Tibial nerve (tissue), 4 donors: ENCODE data around the gene ZWILCH. TPM values are rescaled to one million over a fixed set of nuclear protein-coding genes. Genes with fewer than 3 reads are reported as not detected.

Experiments
- DNase-seq, 2 donors: peaks; one replicate each; pipeline ENCODE4 v3.0.0-alpha.2; 2019; ENCODE audit warnings: low spot score in 2 of 2
- H3K27ac ChIP-seq, 4 donors: fragments of 200-600 bp; sonication (generic) in 3 of 4; one replicate each; pipeline ENCODE4 v1.5.1; 2017 to 2019; ENCODE audit warnings: mild to moderate bottlenecking in 1 of 4
- H3K27me3 ChIP-seq, 2 donors: fragments of 200-600 bp; sonication (generic) in 1 of 2; one replicate each; pipeline versions ENCODE4 v1.5.1 to v1.6.0; 2017 to 2019
- H3K36me3 ChIP-seq, 3 donors: fragments of 200-600 bp; sonication (generic); one replicate each; pipeline ENCODE4 v1.5.1; 2018 to 2019
- H3K4me1 ChIP-seq, 4 donors: fragments of 200-600 bp; sonication (generic) in 3 of 4; one replicate each; pipeline ENCODE4 v1.5.1; 2017 to 2019
- H3K4me3 ChIP-seq, 4 donors: fragments of 200-600 bp; sonication (generic) in 3 of 4; one replicate each; pipeline ENCODE4 v1.5.1; 2017 to 2019; ENCODE audit warnings: mild to moderate bottlenecking in 1 of 4, moderate library complexity in 1 of 4
- H3K9me3 ChIP-seq, 4 donors: fragments of 200-600 bp; sonication (generic) in 3 of 4; one replicate each; pipeline ENCODE4 v1.5.1; 2017 to 2019
- CTCF ChIP-seq, 5 experiments: fragments of 200-600 bp in 3 of 5; fragments of 450-650 bp in 2 of 5; sonication (generic) in 3 of 5; IDR thresholded peaks; one replicate each; pipeline ENCODE4 v1.5.1; 2016 to 2019; ENCODE audit warnings: antibody characterized with exemption in 5 of 5, mild to moderate bottlenecking in 3 of 5, moderate library complexity in 2 of 5
- EP300 ChIP-seq, 2 donors: sonication (generic); formaldehyde crosslinking; IDR thresholded peaks; one replicate each; pipeline ENCODE4 v1.6.1; 2017; ENCODE audit warnings: antibody characterized with exemption in 2 of 2, mild to moderate bottlenecking in 1 of 2
- POLR2A ChIP-seq, 2 donors: fragments of 450-650 bp; IDR thresholded peaks; one replicate each; pipeline ENCODE4 v1.6.1; 2017; ENCODE audit warnings: antibody characterized with exemption in 2 of 2, mild to moderate bottlenecking in 2 of 2, moderate library complexity in 2 of 2
- WGBS, 2 donors: methylation state at CpG; one replicate each; pipeline ENCODE4 v1.1.5; 2018; 5-methylcytosine and 5-hydroxymethylcytosine counted together
- total RNA-seq, 4 donors: library from RNA; depleted of rRNA; stranded (reverse); fragments of >200 nt; gene quantifications; one replicate each; pipeline ENCODE4 v1.1.0, GENCODE V29; 2016

The ZWILCH gene
- total RNA-seq, 4 donors from 2014 or later: 4.1 to 5.5 (median 4.2) TPM

DNA sequence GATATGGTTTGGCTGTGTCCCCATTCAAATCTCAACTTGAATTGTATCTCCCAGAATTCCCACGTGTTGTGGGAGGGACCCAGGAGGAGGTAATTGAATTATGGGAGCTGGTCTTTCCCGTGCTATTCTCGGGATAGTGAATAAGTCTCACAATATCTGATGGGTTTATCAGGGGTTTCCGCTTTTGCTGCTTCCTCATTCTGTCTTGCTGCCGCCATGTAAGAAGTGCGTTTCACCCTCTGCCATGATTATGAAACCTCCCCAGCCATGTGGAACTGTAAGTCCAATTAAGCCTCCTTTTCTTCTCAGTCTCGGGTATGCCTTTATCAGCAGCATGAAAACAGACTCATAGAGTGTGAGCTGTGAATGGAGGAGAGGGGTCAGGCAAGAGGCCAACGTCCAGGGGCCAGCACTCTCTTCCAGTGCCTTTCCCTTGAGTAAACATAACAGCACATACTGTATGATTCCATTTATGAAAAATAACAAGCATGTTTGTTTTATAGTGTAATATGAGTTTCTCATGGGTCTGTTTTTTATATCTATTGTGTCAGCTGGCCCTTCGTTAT is 76.9 kb downstream of the ZWILCH start:
- no peak for DNase-seq
- no peak overlapping the region for H3K27ac ChIP-seq
- H3K27me3 ChIP-seq: no peaks in the 10 kb centered on the region
- WGBS, 2 donors: 63 to 69% methylated on average over 9 of the region's 9 CpGs
- no peaks in the 10 kb centered on the region for H3K36me3 ChIP-seq
- no peak overlapping the region for H3K4me3 ChIP-seq
- peaks cover 0 to 7% (median 0%) of the 10 kb centered on the region in 4 donors for H3K4me1 ChIP-seq
- TF ChIP-seq POLR2A (IDR thresholded peaks at IDR 0.05) (no peak), EP300 (IDR thresholded peaks at IDR 0.05) (no peak), CTCF (IDR thresholded peaks at IDR 0.05) (no peak)
- no peaks in the 10 kb centered on the region for H3K9me3 ChIP-seq

GRCh38 chr15:66586155-66586976 is 81.2 kb downstream of the ZWILCH start:
- Histone ChIP-seq H3K27me3 (no peaks in the 10 kb centered on the region), H3K27ac (no peak overlapping the region), H3K36me3 (no peaks in the 10 kb centered on the region), H3K4me3 (no peak overlapping the region), H3K9me3 (no peaks in the 10 kb centered on the region), H3K4me1 (no peaks in the 10 kb centered on the region)
- no peak for DNase-seq
- TF ChIP-seq EP300 (IDR thresholded peaks at IDR 0.05): no peak
- TF ChIP-seq POLR2A (IDR thresholded peaks at IDR 0.05): no peak
- TF ChIP-seq CTCF (IDR thresholded peaks at IDR 0.05): no peak
- WGBS, 2 donors: 58 to 61% methylated on average over 17 of the region's 17 CpGs

DNA sequence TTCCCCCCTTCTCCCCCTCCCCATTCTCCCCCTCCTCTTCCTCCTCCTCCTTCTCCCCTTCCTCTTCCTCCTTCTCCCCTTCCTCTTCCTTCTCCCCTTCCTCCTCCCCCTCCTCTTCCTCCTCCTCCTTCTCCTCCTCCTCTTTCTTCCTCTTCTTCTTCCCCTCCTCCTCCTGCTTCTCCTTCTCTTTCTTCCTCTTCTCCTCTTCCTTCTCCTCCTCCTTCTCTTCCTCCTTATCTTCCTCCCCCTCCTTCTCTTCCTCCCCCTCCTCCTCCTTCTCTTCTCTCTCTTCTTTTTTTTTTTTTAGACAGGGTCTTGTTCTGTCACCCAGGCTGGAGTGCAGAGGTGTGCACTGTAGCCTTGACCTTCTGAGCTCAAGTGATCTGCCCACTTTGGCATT is 81.9 kb downstream of the ZWILCH start:
- no peaks in the 10 kb centered on the region for H3K36me3 ChIP-seq
- H3K27ac ChIP-seq: no peak overlapping the region
- H3K9me3 ChIP-seq: no peaks in the 10 kb centered on the region
- TF ChIP-seq EP300 (IDR thresholded peaks at IDR 0.05) (no peak), POLR2A (IDR thresholded peaks at IDR 0.05) (no peak), CTCF (IDR thresholded peaks at IDR 0.05) (no peak)
- no peak overlapping the region for H3K4me3 ChIP-seq
- no peak for DNase-seq
- no peaks in the 10 kb centered on the region for H3K4me1 ChIP-seq
- no peaks in the 10 kb centered on the region for H3K27me3 ChIP-seq

GRCh38 chr15:66587749-66588148 is 82.6 kb downstream of the ZWILCH start:
- no peak overlapping the region for H3K4me3 ChIP-seq
- no peak for DNase-seq
- WGBS, 2 donors: 44 to 51% methylated on average over 5 of the region's 5 CpGs
- no peaks in the 10 kb centered on the region for H3K4me1 ChIP-seq
- no peak overlapping the region for H3K27ac ChIP-seq
- TF ChIP-seq CTCF (IDR thresholded peaks at IDR 0.05) (no peak), EP300 (IDR thresholded peaks at IDR 0.05) (no peak), POLR2A (IDR thresholded peaks at IDR 0.05) (no peak)
- H3K36me3 ChIP-seq: no peaks in the 10 kb centered on the region
- no peaks in the 10 kb centered on the region for H3K27me3 ChIP-seq
- no peaks in the 10 kb centered on the region for H3K9me3 ChIP-seq

DNA sequence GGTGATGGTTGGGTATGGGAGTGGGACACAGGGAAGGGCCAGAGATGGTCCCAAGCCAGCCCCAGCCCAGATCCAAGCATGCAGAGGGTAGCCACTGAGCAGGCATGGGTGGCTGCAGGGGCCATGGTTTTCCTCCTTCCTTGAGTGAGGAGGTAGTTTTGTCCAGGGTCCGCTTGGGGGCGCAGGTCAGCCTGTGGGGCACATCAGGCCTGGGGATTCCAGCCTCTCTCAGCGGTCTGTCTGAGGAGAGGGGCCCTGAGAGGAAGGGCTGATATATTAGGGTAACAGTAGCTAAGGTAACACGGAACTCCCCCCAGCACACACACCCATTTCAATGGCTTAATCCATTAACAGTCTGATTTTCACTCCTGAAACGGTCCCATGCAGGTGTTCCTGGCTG is 83.4 kb downstream of the ZWILCH start:
- TF ChIP-seq POLR2A (IDR thresholded peaks at IDR 0.05) (no peak), EP300 (IDR thresholded peaks at IDR 0.05) (no peak), CTCF (IDR thresholded peaks at IDR 0.05) (no peak)
- Histone ChIP-seq H3K9me3 (no peaks in the 10 kb centered on the region), H3K27ac (no peak overlapping the region), H3K36me3 (no peaks in the 10 kb centered on the region), H3K27me3 (no peaks in the 10 kb centered on the region), H3K4me1 (no peaks in the 10 kb centered on the region), H3K4me3 (no peak overlapping the region)
- DNase-seq: no peak
- 45 to 49% methylated on average over 5 of the region's 5 CpGs for WGBS, 2 donors
